Neural progenitor cell (in vitro differentiated cells): Measurements from ENCODE around the gene RNF181.

ENCODE experiments used
- CTCF ChIP-seq: fragments of 200-600 bp; sonication (generic); IDR thresholded peaks from 2 replicates; pipeline ENCODE4 v1.5.1; 2017; ENCODE audit warnings: antibody characterized with exemption, mild to moderate bottlenecking
- EZH2 ChIP-seq: fragments of 200-600 bp; sonication (generic); IDR thresholded peaks from 2 replicates; pipeline ENCODE4 v1.6.1; 2017; ENCODE audit warnings: antibody characterized with exemption, mild to moderate bottlenecking, moderate library complexity
- EZH2phosphoT487 ChIP-seq: fragments of 200-600 bp; sonication (generic); IDR thresholded peaks from 2 replicates; pipeline ENCODE4 v1.6.1; 2017; ENCODE audit warnings: antibody characterized with exemption

DNA sequence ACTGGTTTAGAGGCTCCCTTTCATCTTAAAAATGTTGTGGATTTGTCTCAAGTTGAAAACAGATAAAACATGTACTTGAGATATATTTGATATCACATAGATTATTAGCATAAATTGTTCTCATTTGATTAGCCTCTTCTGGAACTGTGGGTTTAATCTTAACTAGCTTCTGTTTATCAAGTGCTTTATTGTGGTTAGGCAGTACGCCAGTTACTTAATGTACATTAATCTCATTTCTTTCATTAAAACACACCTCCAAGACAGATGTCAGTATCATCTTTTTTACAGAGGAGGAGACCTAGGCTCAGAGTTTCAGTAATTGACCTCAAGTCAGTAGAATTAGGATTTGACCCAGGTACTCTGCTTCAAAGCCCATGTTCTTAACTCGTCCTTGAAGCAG, 50.6 kb downstream of the RNF181 start:
- TF ChIP-seq EZH2 (no peak), CTCF (no peak), EZH2phosphoT487 (no peak)
